ENCODE measurements around the gene ATAD3C.
"Not testable (repeated sequence)": the region's sequence is repeated elsewhere in the genome, so short reads cannot be mapped to it uniquely, and the experiment has no call there.

The ATAD3C gene

GRCh38 chr1:1476011-1476410 is 26.5 kb downstream of the ATAD3C start:
- not testable (repeated sequence) for H3K27me3 ChIP-seq (replicated peaks; ENCODE audit: control insufficient read depth, insufficient read depth, low read length, poor library complexity, severe bottlenecking); DNase-seq; H3K27ac ChIP-seq (ENCODE audit: insufficient read depth, low read length, poor library complexity, severe bottlenecking); H3K9me3 ChIP-seq (ENCODE audit: control insufficient read depth, low read length); H3K4me1 ChIP-seq (ENCODE audit: control insufficient read depth, insufficient read depth, low read length, poor library complexity, severe bottlenecking); H3K4me3 ChIP-seq (ENCODE audit: insufficient read depth, low read depth, low read length, poor library complexity, severe bottlenecking)
- H3K36me3 ChIP-seq (ENCODE audit: control insufficient read depth, insufficient read depth, low read length) = peaks cover 23% of the 10 kb centered on the region

DNA sequence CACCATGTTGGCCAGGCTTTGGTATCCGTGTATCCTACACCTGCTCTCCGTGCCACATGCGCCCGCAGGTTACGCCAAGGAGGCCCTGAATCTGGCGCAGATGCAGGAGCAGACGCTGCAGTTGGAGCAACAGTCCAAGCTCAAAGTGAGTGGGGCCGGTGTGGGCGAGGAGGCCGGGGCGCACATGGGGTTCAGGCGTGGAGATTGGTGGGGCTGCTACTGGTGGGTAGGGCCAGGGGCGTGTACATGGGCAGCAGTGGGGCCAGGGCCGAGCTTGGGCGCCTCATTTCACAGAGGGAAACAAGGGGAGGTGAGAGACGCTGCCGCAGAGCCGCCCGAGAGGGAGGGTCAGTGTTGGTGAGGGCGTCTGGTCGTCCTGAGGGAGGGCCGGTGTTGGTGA is 27.7 kb downstream of the ATAD3C start:
- H3K4me1 ChIP-seq (ENCODE audit: control insufficient read depth, insufficient read depth, low read length, poor library complexity, severe bottlenecking) = peaks cover 7% of the 10 kb centered on the region
- DNase-seq = no peak
- H3K36me3 ChIP-seq (ENCODE audit: control insufficient read depth, insufficient read depth, low read length) = peaks cover 23% of the 10 kb centered on the region
- no peak overlapping the region for H3K4me3 ChIP-seq (ENCODE audit: insufficient read depth, low read depth, low read length, poor library complexity, severe bottlenecking)
- H3K27ac ChIP-seq (ENCODE audit: insufficient read depth, low read length, poor library complexity, severe bottlenecking) = no peak overlapping the region
- no peaks in the 10 kb centered on the region for H3K27me3 ChIP-seq (replicated peaks; ENCODE audit: control insufficient read depth, insufficient read depth, low read length, poor library complexity, severe bottlenecking)
- no peaks in the 10 kb centered on the region for H3K9me3 ChIP-seq (ENCODE audit: control insufficient read depth, low read length)

DNA sequence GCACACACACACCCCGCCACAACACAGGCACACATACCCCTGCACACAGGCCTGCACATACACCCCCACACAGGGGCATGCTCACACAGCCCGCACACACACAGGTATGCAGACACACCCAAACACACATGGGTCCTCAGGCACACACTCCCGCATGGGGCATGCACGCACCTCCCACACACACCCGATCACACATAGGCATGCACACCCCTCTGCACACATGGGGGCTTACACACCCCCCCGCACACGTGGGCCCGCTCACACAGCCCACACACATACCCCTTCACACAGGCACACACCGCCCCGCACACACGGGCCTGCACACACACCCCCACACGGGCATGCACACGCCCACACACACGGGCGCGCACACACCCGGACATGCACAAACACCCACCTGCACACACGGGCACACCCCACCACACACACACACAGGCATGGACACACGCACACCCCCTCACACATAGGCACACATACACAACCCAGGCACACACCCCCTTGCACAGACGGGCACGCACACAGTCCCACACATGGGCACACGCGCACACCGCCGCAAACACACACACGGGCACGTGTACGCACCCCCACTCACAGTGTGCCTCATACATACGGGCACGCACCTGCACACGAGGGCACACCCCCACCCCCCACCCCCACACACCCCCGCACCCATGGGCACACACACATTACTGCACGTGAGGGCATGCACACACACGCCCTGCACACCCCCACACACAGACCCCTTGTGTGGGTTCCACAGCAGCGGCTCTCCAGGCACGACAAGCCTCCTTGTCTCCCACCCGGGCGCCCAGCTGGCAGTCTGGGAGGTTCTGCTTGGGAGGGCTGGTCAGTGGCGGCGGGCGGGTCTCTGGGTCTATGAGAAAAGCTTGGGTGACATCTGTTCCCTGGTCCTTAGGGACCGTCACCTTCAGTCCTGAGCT is 30.3 kb downstream of the ATAD3C start:
- no peak for DNase-seq
- Histone ChIP-seq H3K4me1 (ENCODE audit: control insufficient read depth, insufficient read depth, low read length, poor library complexity, severe bottlenecking) (no peaks in the 10 kb centered on the region), H3K27me3 (replicated peaks; ENCODE audit: control insufficient read depth, insufficient read depth, low read length, poor library complexity, severe bottlenecking) (no peaks in the 10 kb centered on the region), H3K9me3 (ENCODE audit: control insufficient read depth, low read length) (no peaks in the 10 kb centered on the region), H3K27ac (ENCODE audit: insufficient read depth, low read length, poor library complexity, severe bottlenecking) (no peak overlapping the region), H3K4me3 (ENCODE audit: insufficient read depth, low read depth, low read length, poor library complexity, severe bottlenecking) (no peak overlapping the region), H3K36me3 (ENCODE audit: control insufficient read depth, insufficient read depth, low read length) (peaks cover 32% of the 10 kb centered on the region)

- H3K4me1 ChIP-seq (ENCODE audit: control insufficient read depth, insufficient read depth, low read length, poor library complexity, severe bottlenecking); H3K9me3 ChIP-seq (ENCODE audit: control insufficient read depth, low read length); H3K4me3 ChIP-seq (ENCODE audit: insufficient read depth, low read depth, low read length, poor library complexity, severe bottlenecking); DNase-seq; H3K27me3 ChIP-seq (replicated peaks; ENCODE audit: control insufficient read depth, insufficient read depth, low read length, poor library complexity, severe bottlenecking); H3K27ac ChIP-seq (ENCODE audit: insufficient read depth, low read length, poor library complexity, severe bottlenecking): not testable (repeated sequence)
- peaks cover 32% of the 10 kb centered on the region for H3K36me3 ChIP-seq (ENCODE audit: control insufficient read depth, insufficient read depth, low read length)
Observed at GRCh38 chr1:1480488-1480867, 31.0 kb downstream of the ATAD3C start.

- not testable (repeated sequence) for H3K4me1 ChIP-seq (ENCODE audit: control insufficient read depth, insufficient read depth, low read length, poor library complexity, severe bottlenecking); H3K9me3 ChIP-seq (ENCODE audit: control insufficient read depth, low read length); DNase-seq; H3K27ac ChIP-seq (ENCODE audit: insufficient read depth, low read length, poor library complexity, severe bottlenecking); H3K27me3 ChIP-seq (replicated peaks; ENCODE audit: control insufficient read depth, insufficient read depth, low read length, poor library complexity, severe bottlenecking); H3K4me3 ChIP-seq (ENCODE audit: insufficient read depth, low read depth, low read length, poor library complexity, severe bottlenecking)
- peaks cover 37% of the 10 kb centered on the region for H3K36me3 ChIP-seq (ENCODE audit: control insufficient read depth, insufficient read depth, low read length)
Observed at GRCh38 chr1:1481811-1482210, 32.3 kb downstream of the ATAD3C start.

- H3K4me3 ChIP-seq (ENCODE audit: insufficient read depth, low read depth, low read length, poor library complexity, severe bottlenecking) = no peak overlapping the region
- DNase-seq = no peak
- H3K36me3 ChIP-seq (ENCODE audit: control insufficient read depth, insufficient read depth, low read length) = peaks cover 33% of the 10 kb centered on the region
- no peak overlapping the region for H3K27ac ChIP-seq (ENCODE audit: insufficient read depth, low read length, poor library complexity, severe bottlenecking)
- H3K27me3 ChIP-seq (replicated peaks; ENCODE audit: control insufficient read depth, insufficient read depth, low read length, poor library complexity, severe bottlenecking) = no peaks in the 10 kb centered on the region
- H3K4me1 ChIP-seq (ENCODE audit: control insufficient read depth, insufficient read depth, low read length, poor library complexity, severe bottlenecking) = no peaks in the 10 kb centered on the region
- H3K9me3 ChIP-seq (ENCODE audit: control insufficient read depth, low read length) = no peaks in the 10 kb centered on the region
Observed at GRCh38 chr1:1482856-1483255, 33.4 kb downstream of the ATAD3C start.

GRCh38 chr1:1483714-1484113 is 34.2 kb downstream of the ATAD3C start:
- peaks cover 30% of the 10 kb centered on the region for H3K36me3 ChIP-seq (ENCODE audit: control insufficient read depth, insufficient read depth, low read length)
- H3K4me3 ChIP-seq (ENCODE audit: insufficient read depth, low read depth, low read length, poor library complexity, severe bottlenecking) = no peak overlapping the region
- H3K4me1 ChIP-seq (ENCODE audit: control insufficient read depth, insufficient read depth, low read length, poor library complexity, severe bottlenecking) = no peaks in the 10 kb centered on the region
- no peaks in the 10 kb centered on the region for H3K27me3 ChIP-seq (replicated peaks; ENCODE audit: control insufficient read depth, insufficient read depth, low read length, poor library complexity, severe bottlenecking)
- DNase-seq = no peak
- H3K9me3 ChIP-seq (ENCODE audit: control insufficient read depth, low read length) = no peaks in the 10 kb centered on the region
- no peak overlapping the region for H3K27ac ChIP-seq (ENCODE audit: insufficient read depth, low read length, poor library complexity, severe bottlenecking)

- not testable (repeated sequence) for DNase-seq; H3K27me3 ChIP-seq (replicated peaks; ENCODE audit: control insufficient read depth, insufficient read depth, low read length, poor library complexity, severe bottlenecking); H3K4me3 ChIP-seq (ENCODE audit: insufficient read depth, low read depth, low read length, poor library complexity, severe bottlenecking); H3K4me1 ChIP-seq (ENCODE audit: control insufficient read depth, insufficient read depth, low read length, poor library complexity, severe bottlenecking); H3K27ac ChIP-seq (ENCODE audit: insufficient read depth, low read length, poor library complexity, severe bottlenecking); H3K9me3 ChIP-seq (ENCODE audit: control insufficient read depth, low read length)
- H3K36me3 ChIP-seq (ENCODE audit: control insufficient read depth, insufficient read depth, low read length) = peaks cover 32% of the 10 kb centered on the region
Observed at GRCh38 chr1:1484976-1485750, 35.7 kb downstream of the ATAD3C start.

DNA sequence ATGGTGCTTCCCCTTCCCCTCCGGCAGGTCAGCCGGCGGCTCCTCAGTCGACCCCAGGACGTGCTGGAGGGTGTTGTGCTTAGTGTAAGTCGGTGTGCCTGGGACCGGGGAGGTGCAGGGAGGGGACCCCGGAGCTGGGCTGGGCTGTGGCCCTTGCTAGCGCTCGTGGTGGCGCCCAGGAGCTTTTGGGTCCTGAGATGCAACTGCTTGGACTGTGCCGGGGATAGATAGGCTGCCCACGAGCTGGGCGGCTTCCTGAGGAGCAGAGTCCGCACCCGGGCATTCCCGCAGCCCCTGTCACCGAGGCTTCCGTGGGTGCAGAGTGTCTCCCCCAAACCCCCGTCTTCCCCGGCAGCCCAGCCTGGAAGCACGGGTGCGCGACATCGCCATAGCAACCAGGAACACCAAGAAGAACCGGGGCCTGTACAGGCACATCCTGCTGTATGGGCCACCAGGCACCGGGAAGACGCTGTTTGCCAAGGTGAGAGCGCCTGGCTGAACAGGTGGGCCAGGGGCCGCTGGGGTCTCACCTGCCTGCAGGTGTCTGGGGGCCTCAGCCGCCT is 36.3 kb downstream of the ATAD3C start:
- H3K27ac ChIP-seq (ENCODE audit: insufficient read depth, low read length, poor library complexity, severe bottlenecking); H3K4me1 ChIP-seq (ENCODE audit: control insufficient read depth, insufficient read depth, low read length, poor library complexity, severe bottlenecking); H3K27me3 ChIP-seq (replicated peaks; ENCODE audit: control insufficient read depth, insufficient read depth, low read length, poor library complexity, severe bottlenecking); DNase-seq; H3K9me3 ChIP-seq (ENCODE audit: control insufficient read depth, low read length); H3K4me3 ChIP-seq (ENCODE audit: insufficient read depth, low read depth, low read length, poor library complexity, severe bottlenecking): not testable (repeated sequence)
- peaks cover 35% of the 10 kb centered on the region for H3K36me3 ChIP-seq (ENCODE audit: control insufficient read depth, insufficient read depth, low read length)

DNA sequence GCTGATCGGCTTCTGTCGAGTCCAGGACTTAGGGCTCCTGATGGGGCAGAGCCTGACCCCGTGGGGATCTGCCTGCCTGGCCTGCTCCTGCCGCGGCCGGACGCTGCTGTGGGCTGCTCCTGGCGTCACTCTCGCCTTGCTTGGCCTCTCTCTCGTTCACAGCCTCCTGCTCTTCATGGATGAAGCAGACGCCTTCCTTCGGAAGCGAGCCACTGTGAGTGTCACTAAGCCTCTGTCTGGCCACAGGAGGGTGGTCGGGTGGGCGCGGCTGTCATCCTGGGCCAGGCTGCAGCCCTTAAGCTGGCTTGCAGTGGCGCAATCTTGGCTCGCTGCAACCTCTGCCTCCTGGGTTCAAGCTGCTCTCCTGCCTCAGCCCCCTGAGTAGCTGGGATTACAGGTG is 38.2 kb downstream of the ATAD3C start:
- H3K9me3 ChIP-seq (ENCODE audit: control insufficient read depth, low read length) = no peaks in the 10 kb centered on the region
- no peak for DNase-seq
- H3K4me1 ChIP-seq (ENCODE audit: control insufficient read depth, insufficient read depth, low read length, poor library complexity, severe bottlenecking) = no peaks in the 10 kb centered on the region
- peaks cover 42% of the 10 kb centered on the region for H3K36me3 ChIP-seq (ENCODE audit: control insufficient read depth, insufficient read depth, low read length)
- H3K4me3 ChIP-seq (ENCODE audit: insufficient read depth, low read depth, low read length, poor library complexity, severe bottlenecking) = no peak overlapping the region
- H3K27me3 ChIP-seq (replicated peaks; ENCODE audit: control insufficient read depth, insufficient read depth, low read length, poor library complexity, severe bottlenecking) = no peaks in the 10 kb centered on the region
- no peak overlapping the region for H3K27ac ChIP-seq (ENCODE audit: insufficient read depth, low read length, poor library complexity, severe bottlenecking)

Measured in effector memory CD4-positive, alpha-beta T cell (primary cell).